HG03159 (cell line): ENCODE results near the gene CFAP65.

ENCODE experiments used
- ATAC-seq: cut with Tn5 transposase; IDR thresholded peaks from one replicate; pipeline ENCODE4 v1.9.1; 2021; ENCODE audit warnings: mild to moderate bottlenecking, moderate library complexity; ENCODE audit not compliant: unreplicated experiment

Gene CFAP65

DNA sequence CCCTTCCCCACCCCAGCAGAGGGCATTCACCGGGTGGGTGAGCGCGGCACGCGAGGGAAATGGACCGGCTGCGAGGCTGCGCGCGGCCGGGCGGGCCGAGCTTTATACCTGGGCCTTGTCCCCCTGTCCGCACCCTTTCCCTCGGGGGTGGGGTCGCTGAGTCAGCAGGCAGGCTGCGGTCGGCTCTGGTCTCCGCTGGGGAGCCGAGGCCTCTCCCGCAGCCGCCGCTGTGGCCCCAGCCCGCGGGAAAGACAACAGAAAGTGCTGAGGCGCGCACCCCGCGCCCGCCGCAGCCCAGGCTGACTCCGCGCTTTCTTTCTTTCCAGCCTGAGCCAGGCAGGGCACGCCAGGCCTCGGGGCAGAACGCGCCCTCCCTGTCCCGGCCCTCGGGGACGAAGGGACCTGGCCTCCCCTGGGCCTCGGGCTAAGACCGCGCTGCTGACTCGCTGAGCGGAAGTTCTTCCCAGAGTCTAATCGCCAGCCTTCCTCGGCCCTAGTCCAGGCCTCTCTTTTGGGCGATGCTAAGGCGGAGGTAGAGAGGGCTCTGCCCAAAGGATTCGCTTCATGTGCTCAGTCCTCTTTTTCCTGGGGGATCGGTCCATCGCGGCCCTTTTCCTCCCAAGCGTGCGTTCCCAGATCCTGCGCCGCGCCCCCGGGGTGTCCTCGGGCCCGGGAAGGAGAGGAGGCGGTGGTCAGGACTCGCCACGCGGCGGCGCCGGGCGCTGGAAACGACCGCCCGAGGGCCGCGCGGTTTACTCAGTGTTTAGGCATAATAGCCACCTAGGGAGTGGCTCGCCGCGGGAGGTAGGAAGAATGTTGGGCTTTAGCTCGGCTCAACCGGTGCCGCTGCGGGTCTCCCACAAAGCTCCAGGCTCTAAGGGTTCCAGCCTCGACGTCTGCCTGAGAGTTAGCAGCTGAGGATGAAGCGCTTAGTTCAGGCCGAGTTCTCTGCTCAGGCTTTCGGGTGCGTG is 47.7 kb downstream of the CFAP65 start, which contains the start of gene CRYBA2:
TSS of gene CRYBA2 (minus strand) at position 78 of the 971 bp plus-strand sequence. CDS start 246 bp downstream, outside the sequence.
- ATAC-seq = no peak

DNA sequence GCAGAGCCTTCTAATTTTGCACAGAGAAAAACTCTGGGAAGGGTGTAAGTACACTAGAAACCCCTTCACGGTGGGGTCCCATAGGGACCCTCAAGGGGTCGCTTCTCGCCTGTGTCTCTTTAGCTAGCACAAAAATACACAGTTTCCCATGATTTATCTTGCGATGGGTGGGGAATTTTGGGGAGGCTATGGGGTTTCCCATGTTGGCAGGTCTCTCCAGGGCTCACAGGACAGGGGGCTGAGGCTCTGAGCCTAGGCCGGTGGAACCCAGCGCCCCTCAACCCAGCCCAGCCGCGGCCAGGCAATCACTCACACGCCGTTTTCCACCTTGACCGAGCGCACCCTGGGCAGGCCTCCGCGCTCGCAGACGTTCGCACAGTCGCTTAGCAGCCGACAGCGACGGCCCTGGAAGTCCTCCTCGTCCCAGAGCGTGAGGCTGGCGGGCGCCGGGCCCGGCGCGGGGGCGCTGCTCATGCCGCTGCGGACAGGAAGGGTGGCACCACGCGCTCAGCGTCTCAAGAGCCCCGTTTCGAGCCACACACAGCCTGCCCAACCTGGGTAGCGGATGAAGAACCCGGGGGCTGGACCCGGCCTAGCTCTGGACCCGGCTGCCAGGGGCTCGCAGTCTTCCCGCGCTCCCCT is 48.5 kb downstream of the CFAP65 start:
- ATAC-seq = no peak

DNA sequence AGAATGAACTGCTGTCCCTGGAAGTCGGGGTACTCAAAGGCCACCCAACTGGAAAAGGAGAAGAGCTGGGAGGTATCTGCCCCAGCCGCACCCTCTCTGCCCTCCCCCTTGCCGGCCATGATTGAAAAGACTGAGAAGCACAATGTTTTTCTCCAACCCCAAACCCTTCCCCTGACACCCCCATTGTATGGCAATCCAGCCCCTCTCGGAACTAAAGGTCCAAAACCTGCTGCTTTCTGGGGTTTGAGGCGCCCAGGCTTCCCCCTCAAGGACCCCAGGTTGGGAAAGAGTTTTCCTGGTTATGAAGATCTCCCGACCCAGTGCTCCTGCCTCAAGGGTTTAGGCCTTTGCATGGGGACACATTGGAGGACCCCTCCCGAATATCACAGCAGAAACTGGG is 49.1 kb downstream of the CFAP65 start:
- ATAC-seq = no peak

DNA sequence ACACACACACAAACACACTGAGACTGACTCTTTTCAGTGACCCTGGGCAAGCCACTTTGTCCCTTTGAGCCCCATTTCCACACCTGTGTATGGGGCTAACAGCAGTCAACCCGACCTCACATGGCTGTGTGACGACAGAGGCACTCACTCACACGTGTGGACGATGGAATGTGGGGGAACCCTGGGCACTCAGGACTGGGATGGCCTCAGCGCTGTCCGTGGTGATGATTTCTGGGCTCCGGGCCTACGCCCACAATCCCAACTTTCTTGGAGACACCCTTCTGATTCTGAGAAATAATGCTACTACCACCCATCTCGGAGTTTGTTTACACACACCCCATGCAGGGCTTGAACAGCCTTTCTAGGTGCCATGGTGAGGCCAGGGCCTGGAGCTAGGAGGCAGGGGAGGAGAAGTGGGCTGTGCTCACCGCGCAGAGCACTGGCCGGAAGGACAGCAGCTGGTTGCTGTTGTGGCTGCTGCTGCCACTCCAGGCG is 49.6 kb downstream of the CFAP65 start:
- no peak for ATAC-seq

DNA sequence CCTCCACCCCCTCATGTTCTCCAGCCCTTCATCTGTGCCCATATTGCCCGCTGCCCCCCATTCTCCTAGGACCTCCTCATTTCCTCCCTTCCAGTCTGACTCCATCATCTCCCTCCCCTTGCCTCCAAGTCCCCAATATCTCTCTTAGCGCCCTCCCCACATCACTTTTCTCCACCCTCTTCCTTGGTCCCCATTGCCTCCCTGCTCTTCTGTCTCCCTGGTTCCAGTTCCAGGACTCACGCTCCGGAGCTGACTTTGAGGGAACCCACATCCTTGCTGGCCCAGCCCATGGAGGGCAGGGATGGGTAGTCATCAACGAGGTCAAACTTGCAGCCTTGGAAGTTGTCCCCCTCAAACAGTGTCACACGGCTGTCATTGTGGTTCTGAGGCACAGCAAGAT is 50.7 kb downstream of the CFAP65 start:
- ATAC-seq = no peak

DNA sequence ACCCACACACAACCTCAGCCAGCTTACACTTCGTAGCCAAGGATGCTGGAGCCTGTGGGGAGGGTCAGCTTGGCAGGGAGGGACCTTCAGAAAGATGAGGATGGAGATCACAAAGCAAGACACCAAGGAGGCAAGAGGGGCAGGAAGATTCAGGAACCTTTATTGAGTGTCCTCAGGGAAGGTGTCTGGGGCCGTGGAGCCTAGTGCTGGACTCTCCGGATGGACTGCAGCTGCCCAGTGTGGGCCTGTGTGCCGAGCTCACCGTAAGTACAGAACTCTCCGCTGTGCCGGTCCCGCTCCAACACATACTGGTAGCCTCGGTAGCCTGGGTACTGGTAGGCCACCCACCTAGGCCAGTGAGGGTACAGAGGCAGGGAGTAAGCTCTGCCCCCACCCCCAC is 51.3 kb downstream of the CFAP65 start:
- no peak for ATAC-seq

DNA sequence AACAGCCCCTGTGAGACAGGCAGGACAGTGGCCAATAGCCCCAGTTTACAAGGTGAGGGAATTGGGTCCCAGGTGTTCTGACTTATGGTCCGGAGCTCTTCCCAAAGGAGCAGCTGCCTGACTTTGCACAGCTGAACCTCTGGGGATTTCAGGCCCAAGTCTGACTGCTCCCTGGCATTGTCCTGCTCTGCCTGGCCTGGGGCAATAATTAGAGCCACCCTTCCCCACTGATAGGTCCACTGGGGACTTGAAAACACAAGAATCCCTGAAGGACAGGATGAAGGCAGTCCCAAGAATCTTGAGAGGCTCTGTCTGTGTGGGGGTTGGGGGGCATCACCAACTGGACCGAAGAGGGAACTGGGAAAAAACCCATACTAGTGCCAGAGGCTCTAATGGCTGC is 52.7 kb downstream of the CFAP65 start:
- no peak for ATAC-seq

DNA sequence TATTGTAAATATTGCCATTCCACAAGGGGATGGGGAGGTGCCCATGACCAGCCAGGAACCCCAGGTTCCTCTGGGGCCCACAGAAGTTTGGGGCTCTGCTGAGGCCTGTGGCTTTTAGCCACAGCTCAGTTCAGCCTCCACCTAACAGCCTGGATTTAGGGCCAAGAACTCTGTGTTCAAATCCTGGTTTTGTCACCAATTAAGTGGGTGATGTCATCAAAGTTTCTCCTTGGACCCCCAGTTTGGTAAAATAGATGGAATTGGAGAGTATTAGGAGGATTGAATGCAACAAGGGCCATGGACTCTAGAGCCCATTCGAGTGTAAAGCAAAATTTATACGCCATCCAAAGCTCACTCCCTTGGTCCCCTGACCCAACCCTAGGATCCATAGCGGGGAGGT is 53.2 kb downstream of the CFAP65 start:
- ATAC-seq = no peak

DNA sequence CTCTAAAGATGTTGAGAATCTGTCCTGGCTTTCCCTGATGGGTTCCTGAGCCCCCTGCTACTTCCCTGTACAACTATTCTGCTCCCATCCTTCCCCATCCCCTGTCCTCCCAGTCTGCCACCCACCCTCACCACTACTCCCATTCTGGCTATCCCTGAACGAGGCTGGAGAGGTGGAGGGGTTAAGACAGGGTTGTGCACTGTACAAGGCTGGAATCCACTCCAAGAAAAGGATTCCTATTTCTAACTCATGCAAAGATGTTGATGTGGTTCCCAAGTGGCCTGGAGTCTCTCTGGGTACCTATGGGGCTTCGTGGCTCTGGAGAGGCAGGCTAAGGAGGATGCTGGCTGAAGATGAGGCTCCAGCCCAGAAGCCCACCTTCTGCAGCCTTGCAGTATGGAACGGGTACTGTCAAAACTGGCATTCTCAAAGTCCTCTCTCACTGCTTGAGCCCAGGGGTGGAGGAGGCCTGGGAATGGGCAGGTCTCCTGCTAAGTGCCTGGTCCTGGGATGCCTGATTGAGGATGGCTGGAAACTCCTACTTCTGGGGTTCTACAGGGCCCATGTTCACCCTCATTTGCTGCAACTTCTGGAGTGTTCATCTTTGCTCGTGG is 55.1 kb downstream of the CFAP65 start:
- ATAC-seq = no peak

DNA sequence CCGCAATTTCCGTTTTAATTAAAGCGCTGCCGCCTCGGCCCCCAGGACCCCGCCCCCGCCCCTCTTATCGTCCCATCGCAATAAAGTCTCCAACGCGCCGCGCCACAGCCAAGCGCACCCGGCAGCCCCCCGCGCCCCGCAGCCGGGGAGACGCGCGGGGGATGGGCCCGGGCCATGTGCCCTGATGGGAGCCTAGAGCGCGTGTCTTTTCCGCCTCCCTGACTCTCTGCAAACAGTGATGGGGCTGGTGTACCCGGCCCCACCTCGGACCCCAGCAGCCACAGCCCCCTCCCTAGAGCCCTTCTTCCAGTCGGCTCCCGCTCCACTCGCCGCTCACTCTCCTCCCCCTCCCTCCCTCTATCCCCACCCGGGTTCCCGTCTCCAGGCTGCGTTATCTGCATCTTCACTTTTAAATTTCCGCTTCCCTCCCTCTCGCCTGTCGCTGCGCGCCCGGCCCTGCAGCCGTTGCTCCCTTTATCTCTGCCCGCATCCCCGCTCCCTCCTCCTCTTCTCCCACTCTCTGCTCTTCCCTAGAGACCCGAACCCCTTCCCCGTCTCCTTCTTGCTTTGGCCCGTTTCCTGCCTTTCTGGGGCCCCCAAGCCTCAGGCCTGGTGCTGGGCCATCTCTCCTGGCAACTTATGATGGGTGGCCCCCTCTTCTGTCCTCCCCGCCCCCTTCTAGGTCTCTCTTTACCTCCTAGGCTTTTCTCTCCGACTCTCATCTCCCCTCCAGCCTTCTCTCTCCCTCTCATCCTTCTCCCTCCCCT is 55.8 kb downstream of the CFAP65 start:
- ATAC-seq = no peak

DNA sequence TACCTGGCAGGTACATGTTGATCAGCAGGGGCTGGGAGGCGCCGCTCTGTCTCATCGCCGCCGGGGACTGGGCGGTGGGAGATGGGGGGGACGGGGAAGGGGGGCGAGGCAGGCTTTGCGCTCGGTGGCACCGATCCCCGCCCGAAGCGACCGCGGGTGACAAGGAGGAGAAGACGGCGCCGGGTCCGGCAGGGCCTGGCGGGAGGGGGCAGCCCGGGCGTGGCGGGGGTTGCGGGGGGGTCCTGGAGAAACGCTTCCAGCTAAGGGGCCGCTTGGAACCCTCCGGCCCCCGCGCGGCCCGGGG is 56.3 kb downstream of the CFAP65 start, which contains the start of gene FEV:
TSS of gene FEV (minus strand) at position 164 of the 304 bp plus-strand sequence. CDS start at position 55, 109 bp downstream.
- ATAC-seq = no peak

DNA sequence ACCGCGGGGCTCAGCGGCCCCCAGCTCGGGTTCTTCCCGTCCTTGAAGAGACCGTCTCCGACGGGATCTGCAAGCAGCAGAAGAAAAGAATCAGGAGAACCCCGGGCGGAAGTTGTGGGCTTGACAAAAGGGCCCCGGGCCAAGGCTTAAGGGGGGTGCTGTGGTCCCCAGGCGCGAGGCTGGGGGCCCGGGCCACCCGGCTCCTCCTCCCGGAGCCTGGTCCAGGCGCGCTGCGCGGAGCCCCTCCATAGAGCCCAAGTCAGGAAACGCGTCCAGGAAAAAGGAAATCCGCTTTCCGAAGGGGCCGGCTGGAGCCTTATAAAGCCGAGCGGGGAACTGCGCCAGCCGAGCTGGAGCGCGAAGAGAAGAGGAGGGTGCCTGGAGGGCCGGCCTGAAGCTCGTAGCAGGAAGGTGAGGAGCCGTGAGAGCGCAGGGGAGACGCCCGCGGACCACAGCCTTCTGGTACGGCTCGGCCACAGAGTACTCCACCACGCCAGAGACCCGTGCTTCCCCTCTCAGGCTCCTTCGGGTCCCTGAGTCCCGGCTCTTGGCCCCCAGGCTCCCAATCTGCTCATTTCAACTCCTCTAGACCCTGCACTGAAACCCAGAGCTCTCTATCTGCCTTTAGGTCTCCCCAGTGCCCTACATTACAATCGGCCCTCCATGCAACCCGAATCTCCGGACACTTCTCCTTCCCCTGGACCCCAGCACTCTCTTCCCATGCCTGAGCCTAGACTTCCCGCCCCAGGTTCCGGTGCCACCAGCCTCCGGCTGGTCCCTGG is 56.9 kb downstream of the CFAP65 start:
- ATAC-seq = no peak

DNA sequence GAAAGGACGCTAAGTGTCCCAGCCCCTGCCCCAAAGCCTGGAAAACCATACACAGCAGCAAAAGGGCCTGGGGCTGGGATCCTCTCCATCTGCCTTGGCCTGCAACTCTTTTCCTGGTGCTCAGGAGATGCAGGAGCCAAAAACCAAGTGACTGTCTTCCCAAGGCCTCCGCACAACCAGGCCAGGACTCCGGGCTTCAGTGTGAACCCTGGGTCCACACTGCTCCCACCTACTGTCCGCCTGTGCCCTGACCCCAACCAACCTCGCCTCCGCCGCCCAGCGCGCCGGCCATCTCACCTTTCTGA is 57.4 kb downstream of the CFAP65 start:
- no peak for ATAC-seq

DNA sequence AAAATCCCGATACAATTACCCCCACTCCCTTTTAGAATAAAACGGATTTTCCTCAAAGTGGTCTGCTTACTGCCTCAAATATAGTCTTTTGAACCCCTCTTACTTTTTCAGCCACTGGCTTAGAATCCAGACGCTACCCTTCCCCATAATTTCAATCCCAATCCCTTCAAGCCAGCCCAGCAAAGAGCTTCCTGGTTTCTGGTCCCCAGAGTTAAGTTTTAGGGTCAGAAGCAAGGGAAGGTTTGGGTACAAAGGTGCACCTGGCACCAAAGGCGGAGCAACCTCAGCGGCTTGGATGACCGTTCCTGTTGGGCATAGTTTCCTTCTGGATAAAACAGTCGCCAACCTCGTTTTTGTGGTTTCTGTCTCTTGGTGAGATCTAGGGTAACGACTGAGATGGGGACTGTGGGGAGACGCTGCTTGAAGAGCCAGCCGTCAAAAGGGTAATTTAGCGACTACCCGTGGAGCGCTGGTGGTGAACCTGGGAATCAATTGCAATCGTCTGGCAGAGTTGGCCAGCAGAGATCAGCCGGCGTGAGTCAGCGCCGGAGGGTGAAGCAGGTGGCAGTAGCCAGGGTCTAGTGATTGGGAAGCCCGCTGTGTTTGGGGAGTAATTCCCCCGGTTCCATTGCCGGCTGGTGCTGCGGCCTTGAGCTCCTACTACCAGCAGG is 57.9 kb downstream of the CFAP65 start:
- ATAC-seq = no peak

DNA sequence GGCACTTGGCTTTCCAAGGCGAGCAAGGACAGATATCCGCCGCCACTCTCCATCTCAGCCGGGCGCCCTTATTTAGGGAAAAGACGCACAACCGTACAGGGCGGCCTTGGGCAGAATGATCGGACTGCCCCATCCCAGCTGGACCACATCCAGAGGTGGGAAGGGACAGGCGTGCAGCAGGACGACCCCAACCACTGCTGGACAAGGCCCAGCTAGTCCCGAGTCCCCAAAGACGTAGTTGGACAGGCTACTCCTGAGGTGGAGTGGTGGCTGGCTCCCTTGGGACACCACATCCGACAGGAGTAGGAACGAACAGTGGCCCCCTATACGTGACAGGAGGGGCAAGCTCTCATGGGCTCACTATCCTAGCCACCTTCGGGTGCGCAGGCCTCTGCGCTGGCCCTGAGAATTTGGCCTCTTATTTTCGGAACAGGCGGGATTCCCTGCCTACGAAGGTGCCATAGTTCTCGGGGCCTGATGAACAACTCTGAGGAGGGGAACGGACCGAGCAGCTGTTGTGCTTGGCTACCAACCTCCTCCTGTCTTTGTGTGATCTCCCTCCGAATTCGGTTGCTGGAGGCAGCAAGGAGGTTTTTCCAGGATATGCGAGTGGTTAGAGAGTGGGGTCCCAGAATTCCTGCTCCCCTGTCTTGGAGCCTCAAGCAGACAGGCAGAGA is 58.6 kb downstream of the CFAP65 start:
- no peak for ATAC-seq

DNA sequence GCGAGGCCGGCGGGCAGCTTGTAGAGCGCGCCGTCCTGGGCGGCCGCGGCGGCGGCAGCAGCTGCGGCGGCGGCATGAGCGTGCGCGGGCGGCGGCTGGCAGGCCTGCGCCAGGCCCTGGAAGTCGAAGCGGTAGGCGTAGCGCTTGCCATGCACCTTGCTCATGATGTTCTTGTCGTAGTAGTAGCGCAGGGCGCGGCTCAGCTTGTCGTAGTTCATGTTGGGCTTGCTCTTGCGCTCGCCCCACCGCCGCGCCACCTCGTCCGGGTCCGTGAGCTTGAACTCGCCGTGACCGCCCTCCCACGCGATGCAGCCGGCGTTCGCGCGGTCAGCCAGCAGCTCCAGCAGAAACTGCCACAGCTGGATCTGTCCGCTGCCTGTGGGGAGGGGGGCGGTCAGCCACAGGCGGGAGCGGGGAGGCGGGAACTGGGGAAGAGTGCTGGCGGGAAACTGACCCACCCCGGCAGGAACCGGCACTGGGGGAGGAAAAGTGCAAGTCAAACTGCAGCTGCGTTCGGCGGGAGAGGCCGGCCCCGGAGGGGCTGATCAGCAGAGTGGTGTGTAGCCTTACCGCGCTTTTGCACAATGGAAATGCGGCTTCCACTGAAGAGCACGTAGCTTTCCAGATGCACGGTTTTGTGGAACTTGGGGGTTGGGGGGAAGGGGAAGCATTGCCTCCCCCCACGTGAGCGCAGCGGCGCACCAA is 59.3 kb downstream of the CFAP65 start:
- ATAC-seq = no peak

DNA sequence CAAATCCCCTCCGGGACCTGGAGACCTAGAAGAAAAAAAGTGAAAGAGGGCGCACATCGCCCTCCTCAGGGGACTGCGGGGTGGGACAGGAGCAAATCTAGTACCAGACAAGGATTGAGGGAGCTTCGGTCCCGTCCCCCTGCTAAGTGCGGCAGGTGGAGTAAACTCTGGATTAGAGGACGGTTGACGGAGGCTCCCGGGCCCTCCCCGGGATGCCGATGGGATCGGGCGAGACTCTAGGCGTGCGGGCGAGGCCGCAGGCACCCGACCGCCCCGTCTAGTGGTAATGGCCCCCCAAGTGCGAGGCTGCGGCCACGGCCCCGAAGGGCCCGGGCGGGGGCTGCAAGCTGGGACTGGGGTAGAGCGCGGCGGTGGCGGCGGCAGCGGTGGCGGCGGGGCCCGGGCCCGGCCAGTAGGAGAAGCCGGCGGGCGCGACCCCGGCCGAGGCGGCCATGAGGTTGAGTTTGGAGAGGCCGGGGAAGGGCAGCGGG is 59.9 kb downstream of the CFAP65 start:
- ATAC-seq = no peak

DNA sequence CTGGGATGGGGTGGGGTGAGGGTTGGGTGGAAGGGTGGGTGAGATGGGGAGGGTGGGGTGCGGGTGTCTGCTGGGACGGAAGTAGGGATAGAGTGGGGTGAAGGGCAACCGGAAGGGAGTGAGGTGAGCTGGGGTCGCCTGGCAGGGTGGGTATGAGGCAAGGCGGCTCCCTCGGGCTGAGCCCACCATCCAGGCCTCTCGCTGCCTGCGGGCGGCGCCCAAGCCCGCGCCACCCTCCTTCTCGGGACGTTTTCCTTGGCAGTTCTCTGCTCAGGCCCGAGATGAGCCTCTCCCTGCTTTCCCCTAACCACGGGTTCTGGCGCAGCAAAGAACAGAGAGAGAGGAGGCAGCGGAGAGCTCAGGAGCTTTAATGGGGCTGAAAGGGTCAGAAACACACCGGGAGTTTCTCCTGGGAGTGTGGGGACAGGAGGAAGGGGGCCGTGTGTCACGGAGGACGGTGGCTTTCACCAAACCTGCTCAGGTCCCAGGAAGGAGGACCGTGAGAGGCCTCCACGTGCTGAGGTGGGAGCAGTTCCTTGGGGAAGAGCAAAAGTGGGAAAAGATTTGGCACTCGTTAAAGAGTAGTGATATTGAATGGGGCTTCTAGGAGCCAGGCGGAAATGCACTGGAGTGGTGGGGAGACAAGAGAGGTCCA is 60.5 kb downstream of the CFAP65 start:
- no peak for ATAC-seq
